ENCODE results near the gene SLU7.

The SLU7 gene

GRCh38 chr5:160366230-160366629, 52.7 kb downstream of the SLU7 start:
- H4K20me1 ChIP-seq (ENCODE audit: insufficient read depth, low read length): no peaks in the 10 kb centered on the region
- H3K27ac ChIP-seq (ENCODE audit: low read length): no peak overlapping the region
- no peak for TF ChIP-seq CTCF (IDR thresholded peaks at IDR 0.05; ENCODE audit: low read depth, low read length)
- TF ChIP-seq EZH2phosphoT487 (IDR thresholded peaks at IDR 0.05; ENCODE audit: low read depth): no peak
- H3K36me3 ChIP-seq (replicated peaks; ENCODE audit: low read depth, low read length): no peaks in the 10 kb centered on the region
- H3K4me2 ChIP-seq (ENCODE audit: low read length): no peak overlapping the region
- no peaks in the 10 kb centered on the region for H3K79me2 ChIP-seq (ENCODE audit: low read length)
- no peaks in the 10 kb centered on the region for H3K9me3 ChIP-seq (ENCODE audit: insufficient read depth, low read length)
- H2AFZ ChIP-seq (ENCODE audit: low read depth, low read length): no peak overlapping the region
- H3K9ac ChIP-seq (ENCODE audit: low read length): no peak overlapping the region
- no peaks in the 10 kb centered on the region; the same call in 1 of the 2 replicates for H3K4me1 ChIP-seq (ENCODE audit: low read length)
- H3K4me3 ChIP-seq (ENCODE audit: low read length): no peak overlapping the region
- H3K27me3 ChIP-seq (ENCODE audit: low read depth, low read length): no peaks in the 10 kb centered on the region

DNA sequence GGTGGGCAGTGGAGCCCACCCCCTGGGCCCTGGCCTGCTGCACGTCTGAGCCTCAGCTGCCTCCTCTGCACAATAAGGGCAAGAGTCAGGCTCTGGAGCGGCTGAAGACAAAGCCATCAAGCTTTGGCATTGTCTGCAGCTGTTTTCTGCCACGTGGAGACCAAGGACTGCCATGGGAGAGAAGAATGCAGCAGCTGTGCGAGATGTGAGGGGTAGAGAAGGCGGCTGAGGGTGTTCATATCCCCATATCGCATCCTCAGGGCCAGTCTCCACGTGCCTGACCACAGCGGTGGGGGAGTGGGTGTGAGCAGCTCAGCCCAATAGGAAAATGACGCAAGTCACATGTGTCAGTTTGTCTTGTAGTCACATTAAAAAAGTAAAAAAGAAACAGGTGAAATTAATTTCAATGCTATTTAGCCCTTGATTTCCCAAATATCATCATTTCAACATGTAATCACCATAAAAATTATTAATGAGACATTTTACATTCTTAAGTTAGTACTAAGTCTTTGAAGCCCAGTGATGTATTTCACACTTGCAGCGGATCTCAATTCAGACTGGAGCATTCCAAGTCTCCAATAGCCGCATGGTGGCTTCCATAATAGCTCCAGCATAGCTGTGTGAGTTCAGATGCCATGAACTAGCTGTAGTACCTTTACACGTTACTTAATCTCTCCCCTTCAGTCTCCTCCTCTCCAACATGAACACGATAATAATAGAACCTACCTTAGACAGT, 55.1 kb downstream of the SLU7 start:
- Histone ChIP-seq H2AFZ (ENCODE audit: low read depth, low read length) (no peak overlapping the region), H3K79me2 (ENCODE audit: low read length) (no peaks in the 10 kb centered on the region), H3K36me3 (replicated peaks; ENCODE audit: low read depth, low read length) (no peaks in the 10 kb centered on the region), H3K4me2 (ENCODE audit: low read length) (no peak overlapping the region), H4K20me1 (ENCODE audit: insufficient read depth, low read length) (no peaks in the 10 kb centered on the region), H3K27me3 (ENCODE audit: low read depth, low read length) (no peaks in the 10 kb centered on the region), H3K9ac (ENCODE audit: low read length) (no peak overlapping the region), H3K4me3 (ENCODE audit: low read length) (no peak overlapping the region), H3K4me1 (ENCODE audit: low read length) (no peaks in the 10 kb centered on the region), H3K27ac (ENCODE audit: low read length) (no peak overlapping the region), H3K9me3 (ENCODE audit: insufficient read depth, low read length) (no peaks in the 10 kb centered on the region)
- no peak for TF ChIP-seq CTCF (IDR thresholded peaks at IDR 0.05; ENCODE audit: low read depth, low read length)

GRCh38 chr5:160363211-160363610, 55.7 kb downstream of the SLU7 start:
- H3K27ac ChIP-seq (ENCODE audit: low read length): no peak overlapping the region
- TF ChIP-seq EZH2phosphoT487 (IDR thresholded peaks at IDR 0.05; ENCODE audit: low read depth) (no peak), CTCF (IDR thresholded peaks at IDR 0.05; ENCODE audit: low read depth, low read length) (no peak)
- no peak overlapping the region for H3K4me2 ChIP-seq (ENCODE audit: low read length)
- no peaks in the 10 kb centered on the region for H3K4me1 ChIP-seq (ENCODE audit: low read length)
- H4K20me1 ChIP-seq (ENCODE audit: insufficient read depth, low read length): no peaks in the 10 kb centered on the region
- no peak overlapping the region for H2AFZ ChIP-seq (ENCODE audit: low read depth, low read length)
- no peak overlapping the region for H3K9ac ChIP-seq (ENCODE audit: low read length)
- H3K9me3 ChIP-seq (ENCODE audit: insufficient read depth, low read length): no peaks in the 10 kb centered on the region
- no peaks in the 10 kb centered on the region for H3K27me3 ChIP-seq (ENCODE audit: low read depth, low read length)
- H3K4me3 ChIP-seq (ENCODE audit: low read length): no peak overlapping the region
- H3K36me3 ChIP-seq (replicated peaks; ENCODE audit: low read depth, low read length): no peaks in the 10 kb centered on the region
- H3K79me2 ChIP-seq (ENCODE audit: low read length): no peaks in the 10 kb centered on the region

- Histone ChIP-seq H3K36me3 (replicated peaks; ENCODE audit: low read depth, low read length) (no peaks in the 10 kb centered on the region), H3K27ac (ENCODE audit: low read length) (no peak overlapping the region), H3K4me2 (ENCODE audit: low read length) (no peak overlapping the region), H3K9me3 (ENCODE audit: insufficient read depth, low read length) (no peaks in the 10 kb centered on the region), H2AFZ (ENCODE audit: low read depth, low read length) (no peak overlapping the region), H3K27me3 (ENCODE audit: low read depth, low read length) (no peaks in the 10 kb centered on the region), H3K79me2 (ENCODE audit: low read length) (no peaks in the 10 kb centered on the region), H4K20me1 (ENCODE audit: insufficient read depth, low read length) (no peaks in the 10 kb centered on the region), H3K4me3 (ENCODE audit: low read length) (no peak overlapping the region), H3K4me1 (ENCODE audit: low read length) (no peaks in the 10 kb centered on the region), H3K9ac (ENCODE audit: low read length) (no peak overlapping the region)
- TF ChIP-seq EZH2phosphoT487 (IDR thresholded peaks at IDR 0.05; ENCODE audit: low read depth) (no peak), CTCF (IDR thresholded peaks at IDR 0.05; ENCODE audit: low read depth, low read length) (no peak)
These were observed 57.2 kb downstream of the SLU7 start for GRCh38 chr5:160361624-160362228.
